GM12801 (cell line): Measurements from ENCODE around the gene ZNF526.

Experiments used
- CTCF ChIP-seq: IDR thresholded peaks from one replicate; pipeline ENCODE4 v1.5.1; 2011; ENCODE audit warnings: control low read depth; ENCODE audit not compliant: insufficient read length; ENCODE audit errors: extremely low read depth

The ZNF526 gene

GRCh38 chr19:42246143-42246921 is 26.2 kb downstream of the ZNF526 start:
- no peak for TF ChIP-seq CTCF

- TF ChIP-seq CTCF = no peak
These were observed 27.0 kb downstream of the ZNF526 start for GRCh38 chr19:42246922-42247639.

GRCh38 chr19:42247640-42248199 is 27.6 kb downstream of the ZNF526 start:
- TF ChIP-seq CTCF = no peak

- no peak for TF ChIP-seq CTCF
These were observed 28.4 kb downstream of the ZNF526 start for GRCh38 chr19:42248270-42249148.

- TF ChIP-seq CTCF = no peak
These were observed 29.1 kb downstream of the ZNF526 start for GRCh38 chr19:42249149-42249750.

- no peak for TF ChIP-seq CTCF
These were observed 29.7 kb downstream of the ZNF526 start for GRCh38 chr19:42249769-42250168.

- no peak for TF ChIP-seq CTCF
These were observed 30.1 kb downstream of the ZNF526 start for GRCh38 chr19:42250183-42250665.
